PC-3 (cell line): ENCODE data around the gene FLVCR1. TPM values are rescaled to one million over a fixed set of nuclear protein-coding genes. Genes with fewer than 3 reads are reported as not detected.
A peak's percentile ranks its signal among the peaks of the same experiment; 100 is the strongest.

Experiments
- ATAC-seq: fragments of 200-7000 bp; cut with Tn5 transposase; 2 replicates; pipeline ENCODE4 v1.9.1; 2020; ENCODE audit warnings: mild to moderate bottlenecking, moderate library complexity
- BruUV-seq: library from RNA; stranded (reverse); fragments of 400-500 nt; replicated peaks from 2 replicates; lab custom pipeline; 2021; lab: Mats Ljungman, UMichigan
- CTCF ChIA-PET: fragments of 300-600 bp; sonication (Branson Sonifier 250); formaldehyde crosslinking; loops from one replicate; lab custom pipeline; 2022; ENCODE audit warnings: antibody characterized with exemption; lab: Charles Lee
- POLR2A ChIA-PET: fragments of 300-600 bp; sonication (Branson Sonifier 250); formaldehyde crosslinking; loops from one replicate; lab custom pipeline; 2022; ENCODE audit warnings: antibody characterized with exemption; ENCODE audit not compliant: unreplicated experiment; lab: Charles Lee
- DNase-seq: peaks from one replicate; pipeline ENCODE4 v3.0.0-alpha.2; 2015
- H2AFZ ChIP-seq: fragments of 300-600 bp; sonication (generic); 2 replicates; pipeline ENCODE4 v1.6.0; 2016; ENCODE audit warnings: antibody characterized with exemption, low read length
- H3F3A ChIP-seq: fragments of 300-600 bp; sonication (generic); one replicate; pipeline ENCODE4 v1.6.0; 2017; ENCODE audit warnings: antibody characterized with exemption, low read length, control low read depth, mild to moderate bottlenecking; ENCODE audit not compliant: unreplicated experiment
- H3K27ac ChIP-seq: fragments of 300-600 bp; sonication (generic); 2 replicates; pipeline ENCODE4 v1.5.1; 2016; ENCODE audit warnings: mild to moderate bottlenecking, low read length
- H3K27me3 ChIP-seq: fragments of 300-600 bp; sonication (generic); 2 replicates; pipeline ENCODE4 v1.6.1; 2016; ENCODE audit warnings: low read length, mixed read lengths
- H3K36me3 ChIP-seq: fragments of 300-600 bp; sonication (generic); 2 replicates; pipeline ENCODE4 v1.6.1; 2016; ENCODE audit warnings: low read depth, mixed run types, low read length, mixed read lengths
- H3K4me1 ChIP-seq: fragments of 300-600 bp; sonication (generic); 2 replicates; pipeline ENCODE4 v1.5.1; 2016; ENCODE audit warnings: low read length; ENCODE audit not compliant: insufficient read depth
- H3K4me2 ChIP-seq: fragments of 300-600 bp; sonication (generic); 2 replicates; pipeline ENCODE4 v1.6.0; 2016; ENCODE audit warnings: low read length
- H3K4me3 ChIP-seq: fragments of 300-600 bp; sonication (generic); 2 replicates; pipeline ENCODE4 v1.5.1; 2016; ENCODE audit warnings: mild to moderate bottlenecking, low read length, mixed read lengths
- H3K79me2 ChIP-seq: fragments of 300-600 bp; sonication (generic); 2 replicates; pipeline ENCODE4 v1.6.1; 2017; ENCODE audit warnings: low read length, mixed read lengths
- H3K9ac ChIP-seq: fragments of 300-600 bp; sonication (generic); 2 replicates; pipeline ENCODE4 v1.6.0; 2016; ENCODE audit warnings: mild to moderate bottlenecking, low read length
- H3K9me2 ChIP-seq: fragments of 300-600 bp; sonication (generic); replicated peaks from 2 replicates; pipeline ENCODE4 v1.6.1; 2016; ENCODE audit warnings: mixed run types, low read length, mixed read lengths
- H3K9me3 ChIP-seq: fragments of 300-600 bp; sonication (generic); 2 replicates; pipeline ENCODE4 v1.6.1; 2016; ENCODE audit warnings: low read length, mixed read lengths
- H4K20me1 ChIP-seq: fragments of 300-600 bp; sonication (generic); 2 replicates; pipeline ENCODE4 v1.6.1; 2016; ENCODE audit warnings: low read length, mixed read lengths
- EZH2 ChIP-seq: fragments of 300-600 bp; sonication (generic); IDR thresholded peaks from one replicate; pipeline ENCODE4 v1.6.1; 2017; ENCODE audit warnings: antibody characterized with exemption, mild to moderate bottlenecking, low read length; ENCODE audit not compliant: unreplicated experiment
- EZH2phosphoT487 ChIP-seq: fragments of 300-600 bp; sonication (generic); IDR thresholded peaks from 2 replicates; pipeline ENCODE4 v1.6.1; 2018; ENCODE audit warnings: mild to moderate bottlenecking, antibody characterized with exemption, low read length, borderline replicate concordance
- intact Hi-C: fragments of 100-400 bp; cut with micrococcal nuclease; formaldehyde crosslinking; loops from 2 replicates; pipeline ENCODE4 v1.9.0; 2023
- total RNA-seq: library from RNA; depleted of rRNA; stranded (reverse); fragments of >200 nt; gene quantifications from 2 replicates; pipeline ENCODE4 v1.2.3, GENCODE V29; 2014
- TF ChIP-seq, protein P1 (sequence below): fragments of 300-600 bp; sonication (generic); conservative IDR thresholded peaks from 2 replicates; pipeline ENCODE4 v1.5.1; 2017; ENCODE audit warnings: antibody characterized with exemption, low read depth, mild to moderate bottlenecking, low read length

Gene FLVCR1
- total RNA-seq, 1 experiment from 2014 or later = 13.9 TPM

DNA sequence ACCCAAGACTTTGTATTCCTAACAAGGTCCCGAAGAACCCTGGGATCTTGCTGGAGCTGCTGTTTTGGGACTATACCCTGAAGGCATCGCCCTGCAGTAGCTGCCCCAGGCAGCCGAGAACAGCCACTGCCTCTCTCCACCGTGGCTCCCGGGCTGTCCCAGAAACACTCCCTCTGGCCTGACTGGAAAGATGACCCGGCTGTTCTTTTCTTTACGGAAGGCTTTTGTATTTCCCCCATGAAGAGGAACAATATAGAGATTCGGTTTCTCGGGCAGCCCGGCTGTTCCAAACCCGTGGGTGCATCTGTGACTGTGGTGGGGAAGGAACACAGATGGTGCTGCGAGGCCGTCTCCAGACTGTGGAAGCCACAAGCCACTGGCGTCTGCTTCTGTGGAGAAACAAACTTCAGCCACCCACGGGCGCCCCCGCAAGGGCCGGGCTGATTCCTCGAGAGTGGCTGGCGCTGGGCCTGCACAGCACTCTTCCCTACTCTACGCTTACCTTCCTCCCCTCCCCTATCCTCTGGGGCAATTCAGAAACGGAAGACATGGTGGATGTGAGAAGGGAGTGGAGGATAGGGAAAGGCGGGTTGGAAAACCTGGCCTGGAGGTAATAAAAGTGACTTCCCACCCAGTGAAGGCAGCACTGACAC is 58.5 kb downstream of the FLVCR1 start:
- intact Hi-C loops = no loop called here
- no peaks in the 10 kb centered on the region for H3F3A ChIP-seq
- H3K79me2 ChIP-seq = no peaks in the 10 kb centered on the region
- no peak overlapping the region for H3K4me2 ChIP-seq
- TF ChIP-seq, protein P1, sequence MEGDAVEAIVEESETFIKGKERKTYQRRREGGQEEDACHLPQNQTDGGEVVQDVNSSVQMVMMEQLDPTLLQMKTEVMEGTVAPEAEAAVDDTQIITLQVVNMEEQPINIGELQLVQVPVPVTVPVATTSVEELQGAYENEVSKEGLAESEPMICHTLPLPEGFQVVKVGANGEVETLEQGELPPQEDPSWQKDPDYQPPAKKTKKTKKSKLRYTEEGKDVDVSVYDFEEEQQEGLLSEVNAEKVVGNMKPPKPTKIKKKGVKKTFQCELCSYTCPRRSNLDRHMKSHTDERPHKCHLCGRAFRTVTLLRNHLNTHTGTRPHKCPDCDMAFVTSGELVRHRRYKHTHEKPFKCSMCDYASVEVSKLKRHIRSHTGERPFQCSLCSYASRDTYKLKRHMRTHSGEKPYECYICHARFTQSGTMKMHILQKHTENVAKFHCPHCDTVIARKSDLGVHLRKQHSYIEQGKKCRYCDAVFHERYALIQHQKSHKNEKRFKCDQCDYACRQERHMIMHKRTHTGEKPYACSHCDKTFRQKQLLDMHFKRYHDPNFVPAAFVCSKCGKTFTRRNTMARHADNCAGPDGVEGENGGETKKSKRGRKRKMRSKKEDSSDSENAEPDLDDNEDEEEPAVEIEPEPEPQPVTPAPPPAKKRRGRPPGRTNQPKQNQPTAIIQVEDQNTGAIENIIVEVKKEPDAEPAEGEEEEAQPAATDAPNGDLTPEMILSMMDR = no peak
- TF ChIP-seq EZH2phosphoT487 (no peak), EZH2 (no peak)
- POLR2A ChIA-PET = no interaction called here
- CTCF ChIA-PET = no interaction called here
- no peaks in the 10 kb centered on the region for H3K4me1 ChIP-seq
- H3K9ac ChIP-seq = no peak overlapping the region
- H3K27ac ChIP-seq = no peak overlapping the region
- ATAC-seq = peak; percentile 15; the same call in 1 of the 2 replicates
- H3K27me3 ChIP-seq = 0 out of 2 replicates have a peak, but pooled peaks cover 3% of the 10 kb centered on the region
- H3K9me3 ChIP-seq = no peaks in the 10 kb centered on the region
- BruUV-seq = no TSS peak
- no peak for DNase-seq
- H3K4me3 ChIP-seq = no peak overlapping the region
- H4K20me1 ChIP-seq = no peaks in the 10 kb centered on the region
- no peak overlapping the region for H2AFZ ChIP-seq
- H3K9me2 ChIP-seq = no peaks in the 10 kb centered on the region
- no peaks in the 10 kb centered on the region for H3K36me3 ChIP-seq

DNA sequence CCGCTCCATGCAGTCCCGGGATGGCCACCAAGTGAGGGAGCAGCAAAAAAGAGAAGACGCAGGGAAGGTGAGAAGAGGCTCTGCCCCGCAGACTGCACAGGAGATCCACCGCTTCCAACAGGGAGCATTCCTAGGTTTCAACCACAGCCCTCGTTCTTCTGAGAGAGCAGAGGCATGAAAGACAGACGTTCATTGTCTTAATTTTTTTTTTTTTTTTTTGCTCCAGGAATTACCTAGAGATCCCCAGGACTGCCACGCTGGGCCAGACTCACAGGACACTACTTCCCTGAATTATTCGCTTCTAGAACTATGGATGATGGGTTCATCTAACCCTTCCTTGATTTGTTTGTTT is 59.0 kb downstream of the FLVCR1 start:
- ChIA-PET CTCF (no interaction called here), POLR2A (no interaction called here)
- Histone ChIP-seq H3K36me3 (no peaks in the 10 kb centered on the region), H3K27me3 (0 out of 2 replicates have a peak, but pooled peaks cover 3% of the 10 kb centered on the region), H3K4me3 (no peak overlapping the region), H3K27ac (no peak overlapping the region), H3K9me3 (no peaks in the 10 kb centered on the region), H2AFZ (no peak overlapping the region), H3K9me2 (no peaks in the 10 kb centered on the region), H3K79me2 (no peaks in the 10 kb centered on the region), H3K9ac (no peak overlapping the region), H4K20me1 (no peaks in the 10 kb centered on the region), H3F3A (no peaks in the 10 kb centered on the region), H3K4me2 (no peak overlapping the region), H3K4me1 (no peaks in the 10 kb centered on the region)
- DNase-seq = no peak
- no peak for TF ChIP-seq EZH2
- TF ChIP-seq, protein P1 = no peak
- no peak for TF ChIP-seq EZH2phosphoT487
- no TSS peak for BruUV-seq
- intact Hi-C loops = no loop called here
- ATAC-seq = no peak

DNA sequence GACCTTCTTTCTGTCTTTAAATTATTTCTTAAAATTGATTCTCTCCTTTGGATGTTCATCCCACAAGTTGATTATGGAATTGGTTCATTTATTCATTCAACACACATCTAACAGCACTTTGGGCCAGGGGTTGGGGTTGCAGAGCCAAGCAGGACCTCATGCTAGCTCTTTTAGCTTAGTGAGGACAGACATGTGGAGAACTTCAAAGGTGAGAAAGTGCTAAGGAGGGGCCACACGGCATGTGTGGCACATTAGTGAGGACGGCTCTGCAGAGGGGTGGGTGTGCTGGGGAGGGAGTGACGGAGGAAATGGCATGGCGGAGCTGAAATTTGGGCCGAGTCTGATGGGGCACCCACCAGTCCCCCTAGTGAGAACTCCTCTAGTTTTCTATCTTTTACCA is 59.8 kb downstream of the FLVCR1 start:
- intact Hi-C loops = no loop called here
- no peaks in the 10 kb centered on the region for H3K79me2 ChIP-seq
- ATAC-seq (no peak), DNase-seq (no peak)
- ChIA-PET CTCF (no interaction called here), POLR2A (no interaction called here)
- TF ChIP-seq EZH2 (no peak), EZH2phosphoT487 (no peak)
- TF ChIP-seq, protein P1 = no peak
- no peak overlapping the region for H3K27ac ChIP-seq
- no peak overlapping the region for H2AFZ ChIP-seq
- no TSS peak for BruUV-seq
- no peaks in the 10 kb centered on the region for H3F3A ChIP-seq
- no peaks in the 10 kb centered on the region for H3K9me2 ChIP-seq
- no peaks in the 10 kb centered on the region for H3K36me3 ChIP-seq
- H3K27me3 ChIP-seq = 0 out of 2 replicates have a peak, but pooled peaks cover 3% of the 10 kb centered on the region
- H3K9me3 ChIP-seq = no peaks in the 10 kb centered on the region
- no peak overlapping the region for H3K9ac ChIP-seq
- no peak overlapping the region for H3K4me2 ChIP-seq
- H3K4me3 ChIP-seq = no peak overlapping the region
- no peaks in the 10 kb centered on the region for H3K4me1 ChIP-seq
- H4K20me1 ChIP-seq = no peaks in the 10 kb centered on the region
